ENCODE data around the gene HACD2.

Gene HACD2

DNA sequence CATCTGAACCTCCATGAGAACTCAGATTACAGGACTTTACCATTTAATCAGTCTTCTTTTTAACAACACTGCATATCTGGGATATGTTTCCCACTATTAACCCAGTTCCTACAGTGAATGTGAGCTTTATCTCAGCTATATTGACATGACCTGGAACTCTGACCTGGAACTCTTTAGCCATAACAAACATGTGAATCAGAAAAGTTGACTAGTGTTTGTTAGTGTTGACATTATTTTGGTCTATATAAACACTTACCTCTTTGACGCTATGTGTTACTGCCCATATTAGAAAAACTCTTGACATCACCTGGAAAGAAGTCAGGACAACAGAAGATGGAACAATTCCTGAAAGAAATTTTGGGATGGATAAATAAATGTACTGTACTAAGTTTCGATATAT lies 56.7 kb downstream of the HACD2 start:
- TF ChIP-seq, protein P1, sequence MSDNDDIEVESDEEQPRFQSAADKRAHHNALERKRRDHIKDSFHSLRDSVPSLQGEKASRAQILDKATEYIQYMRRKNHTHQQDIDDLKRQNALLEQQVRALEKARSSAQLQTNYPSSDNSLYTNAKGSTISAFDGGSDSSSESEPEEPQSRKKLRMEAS (IDR thresholded peaks at IDR 0.05; ENCODE audit: low read depth, low read length), result no peak
- TF ChIP-seq POLR2A (IDR thresholded peaks at IDR 0.05; ENCODE audit: extremely low read depth, insufficient read length) (no peak), MYC (IDR thresholded peaks at IDR 0.05; ENCODE audit: low read depth, low read length) (no peak)
- TF ChIP-seq, protein P2, sequence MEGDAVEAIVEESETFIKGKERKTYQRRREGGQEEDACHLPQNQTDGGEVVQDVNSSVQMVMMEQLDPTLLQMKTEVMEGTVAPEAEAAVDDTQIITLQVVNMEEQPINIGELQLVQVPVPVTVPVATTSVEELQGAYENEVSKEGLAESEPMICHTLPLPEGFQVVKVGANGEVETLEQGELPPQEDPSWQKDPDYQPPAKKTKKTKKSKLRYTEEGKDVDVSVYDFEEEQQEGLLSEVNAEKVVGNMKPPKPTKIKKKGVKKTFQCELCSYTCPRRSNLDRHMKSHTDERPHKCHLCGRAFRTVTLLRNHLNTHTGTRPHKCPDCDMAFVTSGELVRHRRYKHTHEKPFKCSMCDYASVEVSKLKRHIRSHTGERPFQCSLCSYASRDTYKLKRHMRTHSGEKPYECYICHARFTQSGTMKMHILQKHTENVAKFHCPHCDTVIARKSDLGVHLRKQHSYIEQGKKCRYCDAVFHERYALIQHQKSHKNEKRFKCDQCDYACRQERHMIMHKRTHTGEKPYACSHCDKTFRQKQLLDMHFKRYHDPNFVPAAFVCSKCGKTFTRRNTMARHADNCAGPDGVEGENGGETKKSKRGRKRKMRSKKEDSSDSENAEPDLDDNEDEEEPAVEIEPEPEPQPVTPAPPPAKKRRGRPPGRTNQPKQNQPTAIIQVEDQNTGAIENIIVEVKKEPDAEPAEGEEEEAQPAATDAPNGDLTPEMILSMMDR (IDR thresholded peaks at IDR 0.05; ENCODE audit: low read depth, low read length), result no peak
- no peak overlapping the region for H3K4me3 ChIP-seq (ENCODE audit: low read depth, low read length)
- no peak for DNase-seq (ENCODE audit: low read depth)

DNA sequence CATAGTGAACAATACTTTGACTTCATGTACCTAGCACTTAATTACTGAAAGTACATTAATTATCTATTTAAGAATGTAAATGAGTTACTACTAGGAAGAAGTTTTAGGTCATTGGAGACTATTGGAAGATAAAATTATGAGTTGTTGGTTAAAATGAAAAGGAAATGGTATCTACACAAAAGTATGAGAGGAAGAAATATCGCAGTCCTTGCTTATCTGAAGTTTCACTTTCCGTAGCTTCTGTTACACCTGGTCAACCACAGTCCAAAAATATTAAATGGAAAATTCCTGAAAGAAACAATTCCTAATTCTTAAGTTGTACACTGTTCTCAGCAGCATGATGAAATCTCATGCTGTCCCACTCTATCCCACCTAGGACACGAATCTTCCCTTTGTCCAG lies 57.8 kb downstream of the HACD2 start:
- TF ChIP-seq MYC (IDR thresholded peaks at IDR 0.05; ENCODE audit: low read depth, low read length) (no peak), POLR2A (IDR thresholded peaks at IDR 0.05; ENCODE audit: extremely low read depth, insufficient read length) (no peak)
- TF ChIP-seq, protein P2 (IDR thresholded peaks at IDR 0.05; ENCODE audit: low read depth, low read length), result no peak
- TF ChIP-seq, protein P1 (IDR thresholded peaks at IDR 0.05; ENCODE audit: low read depth, low read length), result no peak
- DNase-seq (ENCODE audit: low read depth), result no peak
- H3K4me3 ChIP-seq (ENCODE audit: low read depth, low read length), result no peak overlapping the region

DNA sequence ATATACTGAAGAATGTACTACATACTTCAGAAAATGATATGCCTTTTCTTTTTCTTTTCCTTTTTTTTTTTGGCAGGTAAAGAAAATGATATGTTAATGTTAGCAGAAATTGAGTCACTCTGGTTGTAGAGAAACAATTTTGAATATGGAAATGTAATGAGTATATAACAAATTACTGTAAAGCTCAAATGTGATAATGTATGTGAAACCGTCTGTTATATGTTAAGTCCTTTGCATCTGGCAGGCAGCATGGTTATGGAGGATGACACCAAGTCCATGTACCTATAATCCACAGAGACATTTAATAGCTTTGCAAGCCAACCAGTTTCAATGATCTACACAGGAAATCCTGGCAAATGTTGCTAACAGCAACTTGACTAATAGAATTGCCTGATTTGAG lies 58.4 kb downstream of the HACD2 start:
- no peak for DNase-seq (ENCODE audit: low read depth)
- TF ChIP-seq POLR2A (IDR thresholded peaks at IDR 0.05; ENCODE audit: extremely low read depth, insufficient read length), result no peak

DNA sequence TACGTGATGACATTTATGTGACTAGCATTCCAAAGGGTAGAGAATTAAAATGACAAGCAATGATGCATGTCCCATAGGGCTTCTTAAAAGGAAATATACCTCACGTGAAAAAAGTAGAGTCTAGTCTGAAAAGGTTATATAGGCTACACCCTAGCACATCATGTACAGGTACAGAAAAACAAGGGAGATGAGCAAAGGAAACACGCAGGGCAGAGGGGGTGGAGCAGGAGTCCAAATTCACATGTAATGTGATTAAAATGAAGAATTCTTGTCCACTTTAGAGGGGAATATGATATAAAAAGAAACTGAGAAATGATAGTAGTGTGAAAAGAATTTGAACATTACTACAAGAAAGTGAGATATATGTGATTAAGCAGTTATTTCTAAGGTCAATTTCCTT lies 59.4 kb downstream of the HACD2 start:
- no peak overlapping the region for H3K4me3 ChIP-seq (ENCODE audit: low read depth, low read length)
- TF ChIP-seq, protein P1 (IDR thresholded peaks at IDR 0.05; ENCODE audit: low read depth, low read length), result no peak
- TF ChIP-seq MYC (IDR thresholded peaks at IDR 0.05; ENCODE audit: low read depth, low read length) (no peak), POLR2A (IDR thresholded peaks at IDR 0.05; ENCODE audit: extremely low read depth, insufficient read length) (no peak)
- TF ChIP-seq, protein P2 (IDR thresholded peaks at IDR 0.05; ENCODE audit: low read depth, low read length), result no peak
- DNase-seq (ENCODE audit: low read depth), result no peak

More for the DNA sequence above, 58.4 kb downstream of the HACD2 start:
- no peak overlapping the region for H3K4me3 ChIP-seq (ENCODE audit: low read depth, low read length)

DNA sequence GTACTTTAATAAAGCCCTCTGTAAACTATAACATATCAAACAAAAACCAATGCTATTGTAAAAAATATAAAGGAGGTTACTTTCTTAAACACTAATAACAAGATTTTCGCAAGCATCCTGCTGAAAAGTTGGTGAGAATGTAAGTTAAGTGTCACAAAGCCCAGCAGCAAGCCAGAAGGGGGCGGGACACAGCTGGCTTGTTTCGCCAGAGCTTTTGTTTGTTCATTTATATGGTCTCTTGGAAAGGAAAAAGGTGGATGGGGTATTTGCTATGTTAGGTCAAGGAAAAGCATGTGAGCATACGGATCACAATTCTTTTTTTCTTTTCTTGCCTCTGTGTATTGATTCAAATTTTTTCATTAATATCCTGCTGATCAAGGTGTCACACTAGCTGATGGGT lies 59.9 kb downstream of the HACD2 start:
- H3K4me3 ChIP-seq (ENCODE audit: low read depth, low read length), result no peak overlapping the region
- TF ChIP-seq, protein P1 (IDR thresholded peaks at IDR 0.05; ENCODE audit: low read depth, low read length), result no peak
- TF ChIP-seq POLR2A (IDR thresholded peaks at IDR 0.05; ENCODE audit: extremely low read depth, insufficient read length), result no peak
- no peak for TF ChIP-seq MYC (IDR thresholded peaks at IDR 0.05; ENCODE audit: low read depth, low read length)
- TF ChIP-seq, protein P2 (IDR thresholded peaks at IDR 0.05; ENCODE audit: low read depth, low read length), result no peak
- DNase-seq (ENCODE audit: low read depth), result no peak

DNA sequence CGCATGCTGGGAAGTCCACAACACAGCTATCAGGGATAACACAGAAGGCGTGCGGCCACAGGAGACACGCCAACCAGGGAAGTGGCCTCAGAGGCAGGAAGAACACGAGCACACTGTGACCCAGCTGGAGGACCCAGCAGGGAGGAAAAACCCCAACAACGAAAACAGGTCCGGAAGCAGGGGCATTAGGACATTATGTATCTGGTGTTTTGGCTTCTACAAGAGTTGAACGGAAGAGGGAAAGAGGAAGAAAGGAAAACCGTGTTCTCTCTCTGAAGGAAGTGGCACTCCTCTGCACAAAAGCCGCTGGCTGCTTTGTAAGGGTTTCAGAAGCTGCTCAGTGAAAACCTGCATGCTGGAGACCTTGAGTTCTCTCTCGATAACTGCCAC lies 61.8 kb downstream of the HACD2 start:
- TF ChIP-seq, protein P2 (IDR thresholded peaks at IDR 0.05; ENCODE audit: low read depth, low read length), result no peak
- TF ChIP-seq MYC (IDR thresholded peaks at IDR 0.05; ENCODE audit: low read depth, low read length) (no peak), POLR2A (IDR thresholded peaks at IDR 0.05; ENCODE audit: extremely low read depth, insufficient read length) (no peak)
- TF ChIP-seq, protein P1 (IDR thresholded peaks at IDR 0.05; ENCODE audit: low read depth, low read length), result no peak
- no peak for DNase-seq (ENCODE audit: low read depth)

More for the DNA sequence above, 61.8 kb downstream of the HACD2 start:
- no peak overlapping the region for H3K4me3 ChIP-seq (ENCODE audit: low read depth, low read length)
